HG03432 (cell line): ENCODE data around the gene CBX1.
"Not testable (repeated sequence)": the region's sequence is repeated elsewhere in the genome, so short reads cannot be mapped to it uniquely, and the experiment has no call there.

ENCODE experiments used
- ATAC-seq: cut with Tn5 transposase; IDR thresholded peaks from one replicate; pipeline ENCODE4 v1.9.1; 2021; ENCODE audit warnings: mild to moderate bottlenecking, moderate library complexity; ENCODE audit not compliant: unreplicated experiment

The CBX1 gene

DNA sequence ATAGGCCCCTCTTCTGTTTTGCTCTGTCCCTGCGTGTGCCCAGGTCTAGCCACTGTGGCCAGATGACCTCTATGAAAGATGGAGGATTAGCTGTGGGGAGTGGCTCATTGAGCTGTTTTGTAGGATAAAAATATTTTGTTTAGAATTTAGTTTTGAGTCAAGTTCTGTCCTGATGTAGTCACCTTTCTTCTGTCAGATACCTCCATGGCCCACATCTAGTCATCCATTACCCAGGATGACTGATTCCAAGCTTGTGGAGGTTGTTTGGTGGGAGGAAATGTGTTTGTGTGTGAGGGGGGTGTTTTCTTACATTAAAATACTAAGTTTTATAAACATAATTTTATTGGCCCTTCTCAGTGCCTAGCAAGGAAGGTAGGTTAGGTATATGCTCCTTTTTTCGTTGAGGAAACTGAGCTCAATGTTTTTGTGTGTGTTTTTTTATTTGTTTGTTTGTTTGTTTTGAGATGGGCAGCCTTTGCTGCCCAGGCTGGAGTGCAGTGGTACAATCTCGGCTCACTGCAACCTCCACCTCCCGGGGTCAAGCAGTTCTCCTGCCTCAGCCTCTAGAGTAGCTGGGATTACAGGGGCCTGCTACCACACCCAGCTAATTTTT, 22.6 kb upstream of the CBX1 start:
- no peak for ATAC-seq

DNA sequence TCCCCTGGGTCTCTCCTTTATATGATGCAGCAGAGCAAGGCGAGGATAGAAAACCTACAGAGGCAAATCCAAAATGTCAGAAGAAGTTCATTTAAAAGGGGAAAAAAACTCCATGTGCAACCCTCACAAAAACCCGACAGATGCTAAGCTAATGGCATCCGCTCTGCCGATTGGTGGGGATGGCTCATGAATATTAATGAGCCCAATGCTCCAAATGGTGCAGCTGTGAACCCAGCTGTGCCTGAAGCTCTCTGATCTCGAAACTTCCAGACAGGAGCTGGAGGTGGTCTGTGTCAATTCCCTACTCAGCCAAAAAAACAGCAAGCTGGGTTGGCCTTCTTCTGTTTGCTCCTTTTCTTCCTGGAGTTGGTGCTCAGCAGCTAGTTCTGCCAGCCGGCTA, 21.8 kb upstream of the CBX1 start:
- no peak for ATAC-seq

DNA sequence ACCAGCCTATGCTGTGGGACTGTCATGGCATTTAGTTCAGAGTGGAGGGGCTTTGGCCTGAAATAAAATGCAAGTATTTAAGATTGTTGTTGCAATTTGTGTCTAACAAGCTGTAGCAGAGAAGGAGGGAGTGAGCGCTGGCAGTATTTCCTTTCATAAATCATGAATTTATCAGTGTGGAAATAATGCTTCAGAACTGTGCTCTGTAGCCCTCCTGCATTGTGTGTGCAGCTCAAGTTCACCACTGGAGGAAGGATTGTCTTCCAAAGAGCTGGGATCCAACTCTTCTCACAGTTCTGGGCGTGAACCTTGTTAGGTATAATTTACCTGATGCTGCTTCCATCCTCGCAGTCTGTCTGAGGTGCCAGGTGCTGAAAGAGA, 21.4 kb upstream of the CBX1 start:
- no peak for ATAC-seq

DNA sequence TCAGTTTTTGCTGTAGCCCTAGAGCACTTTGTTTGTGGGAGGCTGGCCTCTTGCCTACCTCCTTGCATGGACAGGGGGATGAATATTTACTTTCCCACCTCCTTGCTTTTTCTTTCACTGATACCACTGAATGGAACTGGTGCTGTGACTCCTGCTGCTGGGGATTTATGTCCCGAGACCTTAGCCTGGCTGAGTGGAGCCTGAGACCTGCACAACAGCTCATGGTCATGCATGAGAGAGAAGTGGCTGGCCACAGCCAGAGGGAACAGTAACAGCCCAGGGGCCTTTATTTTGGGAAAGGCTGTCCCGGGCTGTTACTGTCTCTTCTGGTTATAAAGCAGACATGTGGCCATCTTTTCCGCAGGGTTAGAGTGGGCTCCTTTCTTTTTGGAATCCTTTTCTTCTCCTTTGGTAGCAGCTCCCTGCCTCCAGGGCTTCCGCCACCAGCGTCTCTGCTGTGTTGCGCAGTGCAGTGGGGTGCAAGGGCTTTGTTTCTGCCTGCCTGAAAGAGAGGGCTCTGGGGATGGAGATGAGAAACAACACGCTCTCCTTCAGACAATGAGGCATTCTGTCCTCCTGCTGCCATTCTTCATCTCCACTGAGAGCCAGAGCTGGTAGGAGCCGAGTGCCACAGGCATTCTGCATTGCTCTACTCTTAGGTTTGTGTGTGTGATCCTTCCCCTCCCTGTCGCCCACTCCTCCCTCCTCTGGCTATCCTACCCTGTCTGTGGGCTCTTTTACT, 20.8 kb upstream of the CBX1 start:
- ATAC-seq, result no peak

DNA sequence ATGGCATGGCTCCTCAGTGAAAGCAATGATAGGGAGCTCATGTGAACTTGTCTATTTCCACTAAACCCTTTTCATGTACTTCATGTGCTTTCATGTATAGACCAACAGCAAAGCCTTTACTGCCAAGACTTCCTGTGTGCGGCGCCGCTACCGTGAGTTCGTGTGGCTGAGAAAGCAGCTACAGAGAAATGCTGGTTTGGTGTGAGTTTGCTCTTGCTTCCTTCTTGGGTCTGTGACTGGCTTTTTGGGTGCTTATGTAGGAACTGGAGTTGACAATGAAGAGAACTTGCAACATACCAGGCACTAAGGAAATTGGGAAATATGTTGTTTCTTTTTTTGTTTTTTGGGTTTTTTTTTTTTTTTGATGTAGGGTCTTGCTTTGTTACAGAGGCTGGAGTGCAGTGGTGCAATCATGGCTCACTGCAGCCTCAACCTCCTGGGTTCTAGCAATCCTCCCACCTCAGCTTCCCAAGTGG, 12.0 kb upstream of the CBX1 start:
- peak; percentile 46 for ATAC-seq

DNA sequence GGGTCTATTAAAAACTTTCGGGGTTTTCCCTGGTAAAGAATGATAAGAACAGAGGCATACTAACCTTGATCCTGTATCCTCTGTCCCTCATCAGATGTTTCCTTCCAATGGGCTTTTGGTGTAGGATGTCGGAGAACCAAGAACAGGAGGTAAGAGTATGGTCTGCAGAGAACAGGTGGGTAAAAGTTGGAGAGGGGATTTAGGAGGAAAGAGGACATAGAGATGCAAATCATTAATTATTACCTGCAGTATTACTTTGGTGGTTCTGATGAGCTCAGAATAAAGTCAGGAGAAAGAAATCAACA, 10.6 kb upstream of the CBX1 start:
- no peak for ATAC-seq

DNA sequence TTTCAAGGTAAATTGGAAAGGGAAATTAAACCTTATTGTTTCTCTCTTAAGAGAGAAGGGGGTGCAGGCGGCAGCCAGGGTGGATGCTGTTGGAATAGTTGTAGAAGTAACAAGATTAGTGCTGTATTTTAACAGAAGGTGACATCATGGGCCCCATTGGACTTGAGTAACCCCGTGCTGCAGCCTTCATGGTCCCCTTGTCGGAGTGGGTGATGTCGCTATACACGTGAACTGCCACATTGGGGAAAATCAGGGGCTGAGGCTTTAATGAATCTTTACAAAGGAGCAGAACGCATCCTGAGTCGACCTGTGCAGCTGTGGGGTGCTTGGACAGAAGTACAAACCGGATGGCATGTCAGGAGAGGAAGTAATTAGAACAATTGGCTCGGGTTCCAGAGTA, 9.5 kb upstream of the CBX1 start:
- no peak for ATAC-seq

DNA sequence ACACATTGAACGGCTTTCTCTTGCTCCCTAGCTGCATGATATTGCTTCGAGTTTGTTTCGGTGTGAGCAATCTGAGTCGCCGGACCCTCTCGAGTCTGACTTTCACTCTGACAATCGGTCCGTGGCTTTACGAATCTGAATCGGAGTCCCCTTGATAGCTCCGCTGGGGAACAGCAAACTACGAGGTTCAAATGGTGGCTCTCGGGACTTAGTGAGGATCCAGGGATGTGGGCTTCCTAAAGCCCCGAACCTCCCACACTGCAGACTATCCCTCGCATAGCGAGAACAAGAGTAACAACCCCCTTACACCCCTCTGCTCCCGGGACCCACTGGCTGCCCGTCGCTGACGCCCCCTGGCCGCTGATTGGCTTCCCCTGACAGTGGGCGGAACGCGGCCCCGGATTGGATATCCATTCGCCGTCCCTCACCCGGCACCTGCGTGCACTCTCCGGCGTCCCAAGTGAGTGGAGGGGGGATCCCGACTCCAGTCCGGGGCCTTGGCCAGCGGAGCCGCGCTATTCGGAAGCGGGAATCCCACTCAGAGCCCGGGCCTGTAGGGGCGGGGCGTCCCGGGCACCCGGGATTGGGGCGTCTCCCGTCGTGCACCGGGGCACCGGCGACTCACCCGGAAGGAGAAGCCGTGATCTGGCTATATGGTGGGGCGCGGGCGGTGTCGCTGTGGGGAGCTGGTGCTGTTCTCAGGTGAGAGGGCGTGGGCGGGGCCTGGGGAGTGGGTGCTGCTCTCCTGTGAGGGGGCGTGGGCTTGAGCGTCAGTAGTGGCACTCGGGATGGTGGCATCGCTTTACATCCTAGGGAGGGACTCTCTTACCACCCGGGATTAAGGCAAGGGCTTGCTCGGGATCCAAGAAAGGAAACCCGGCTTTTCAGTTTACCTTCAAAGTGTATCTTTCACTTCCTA, 6.1 kb upstream of the CBX1 start, which contains the start of gene SNX11:
TSS of gene SNX11 (plus strand) at position 630 of the 919 bp plus-strand sequence. CDS start 4,278 bp downstream, outside the sequence.
- peak; percentile 82 for ATAC-seq

DNA sequence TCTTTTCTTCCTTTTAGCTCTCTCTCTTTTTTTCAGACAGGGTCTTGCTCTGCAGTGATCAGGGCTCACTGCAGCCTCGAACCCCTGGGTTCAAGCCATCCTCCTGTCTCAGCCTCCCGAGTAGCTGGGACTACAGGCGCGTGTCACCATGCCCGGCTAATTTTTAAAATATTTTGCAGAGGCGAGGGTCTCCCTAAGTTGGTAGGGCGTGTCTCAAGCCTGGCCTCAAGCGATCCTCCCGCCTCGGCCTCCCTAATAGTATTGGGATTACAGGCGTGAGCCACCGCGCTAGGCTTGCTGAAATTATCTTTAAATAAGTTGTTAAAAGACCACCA, 5.5 kb upstream of the CBX1 start:
- ATAC-seq, result no peak

DNA sequence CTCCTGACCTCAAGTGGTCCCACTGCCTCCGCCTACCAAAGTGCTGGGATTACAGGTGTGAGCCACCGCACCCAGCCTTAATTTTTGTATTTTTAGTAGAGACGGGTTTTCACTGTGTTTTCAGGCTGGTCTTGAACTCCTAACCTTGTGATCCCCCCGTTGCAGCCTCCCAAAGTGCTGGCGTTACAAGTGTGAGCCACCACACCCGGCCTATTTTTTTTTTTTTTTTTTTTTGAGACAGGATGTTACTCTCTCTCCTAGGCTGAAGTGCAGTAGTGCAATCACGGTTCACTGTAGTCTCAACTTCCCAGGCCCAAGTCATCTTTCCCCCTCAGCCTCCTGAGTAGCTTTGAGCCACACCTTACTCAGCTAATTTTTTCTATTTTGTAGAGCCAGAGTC, 3.2 kb upstream of the CBX1 start:
- ATAC-seq, result no peak

DNA sequence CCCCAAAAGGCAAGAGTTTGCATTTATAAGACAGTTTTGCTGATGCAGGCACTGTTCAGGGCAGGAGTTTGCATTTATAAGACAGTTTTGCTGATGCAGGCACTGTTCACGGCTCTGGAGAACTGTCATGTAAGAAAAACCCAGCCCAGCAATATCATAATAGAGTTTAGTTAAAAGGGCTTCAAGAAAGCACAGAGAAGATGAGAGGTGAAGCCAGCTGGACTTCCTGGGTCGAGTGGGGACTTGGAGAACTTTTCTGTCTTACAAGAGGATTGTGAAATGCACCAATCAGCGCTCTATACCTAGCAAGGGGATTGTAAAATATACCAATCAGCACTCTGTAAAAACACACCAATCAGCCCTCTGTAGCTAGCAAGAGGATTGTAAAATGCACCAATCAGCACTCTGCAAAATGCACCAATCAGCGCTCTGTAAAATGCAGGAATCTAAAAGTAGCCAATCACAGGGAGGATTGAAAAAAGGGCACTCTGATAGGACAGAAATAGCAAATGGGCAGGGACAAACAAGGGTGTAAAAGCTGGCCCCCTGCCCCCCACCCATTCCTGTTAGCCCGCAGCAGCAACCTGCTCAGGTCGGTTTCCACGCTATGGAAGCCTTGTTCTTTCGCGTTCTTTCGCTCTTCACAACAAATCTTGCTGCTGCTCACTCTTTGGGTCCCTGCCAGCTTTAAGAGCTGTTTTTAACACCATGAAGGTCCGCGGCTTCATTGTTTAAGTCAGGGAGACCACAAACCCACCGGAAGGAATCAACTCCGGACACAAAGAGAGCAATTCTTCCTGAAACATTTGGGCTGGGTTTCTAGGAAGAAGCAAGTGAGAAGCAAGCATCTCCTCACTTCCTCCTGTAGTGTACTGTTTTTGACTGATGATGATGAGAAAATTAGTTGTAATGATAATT, 1.8 kb upstream of the CBX1 start:
- no peak for ATAC-seq

DNA sequence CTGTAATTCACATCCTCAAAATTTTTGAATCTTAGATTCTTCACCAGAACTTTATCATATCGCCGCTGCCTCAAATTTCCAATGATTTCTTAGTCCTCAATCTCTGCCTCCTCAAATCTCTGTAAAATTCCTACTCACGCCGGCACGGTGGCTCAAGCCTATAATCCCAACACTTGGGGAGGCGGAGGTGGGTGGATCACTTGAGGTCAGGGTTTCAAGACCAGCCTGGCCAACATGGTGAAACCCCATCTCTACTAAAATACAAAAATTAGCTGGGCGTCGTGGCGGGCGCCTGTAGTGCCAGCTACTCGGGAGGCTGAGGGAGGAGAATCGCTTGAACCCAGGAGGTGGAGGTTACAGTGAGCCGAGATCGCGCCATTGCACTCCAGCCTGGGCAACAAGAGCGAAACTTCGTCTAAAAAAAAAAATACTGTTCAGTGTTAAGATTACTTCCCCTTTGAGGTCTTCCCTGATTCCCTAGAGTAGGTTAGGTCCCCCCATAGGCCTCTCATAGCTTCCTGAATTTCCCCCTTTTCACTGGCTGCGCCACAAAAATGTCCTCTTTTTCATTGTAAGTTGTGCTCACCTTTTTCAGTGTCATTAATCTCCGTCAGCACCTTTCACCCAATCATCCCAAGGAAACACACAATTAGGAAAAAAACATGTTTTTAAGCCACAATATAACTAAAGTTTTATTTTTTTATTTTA, 919 bp upstream of the CBX1 start:
- no peak for ATAC-seq

DNA sequence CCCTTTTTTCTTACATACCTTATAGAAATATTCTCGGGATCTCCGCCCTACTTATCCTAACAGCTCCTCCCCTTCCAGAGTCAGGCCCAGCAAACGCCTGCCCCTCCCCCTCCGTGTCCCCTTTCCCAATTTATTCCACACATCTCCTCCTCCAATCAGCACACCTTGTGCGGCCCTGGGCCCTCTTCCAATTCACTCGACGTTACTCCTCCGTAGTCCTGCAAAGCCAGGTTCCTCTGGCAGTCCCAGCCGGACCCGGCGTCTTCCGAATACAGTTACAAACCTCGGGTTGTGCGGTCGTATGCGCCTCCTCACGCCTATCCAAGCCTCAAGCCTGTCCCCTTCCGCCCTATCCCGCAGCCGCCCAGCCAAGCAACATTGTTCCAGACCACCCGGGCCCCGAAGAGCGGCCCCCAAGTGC, 677 bp downstream of the CBX1 start:
- peak; percentile 12 for ATAC-seq

DNA sequence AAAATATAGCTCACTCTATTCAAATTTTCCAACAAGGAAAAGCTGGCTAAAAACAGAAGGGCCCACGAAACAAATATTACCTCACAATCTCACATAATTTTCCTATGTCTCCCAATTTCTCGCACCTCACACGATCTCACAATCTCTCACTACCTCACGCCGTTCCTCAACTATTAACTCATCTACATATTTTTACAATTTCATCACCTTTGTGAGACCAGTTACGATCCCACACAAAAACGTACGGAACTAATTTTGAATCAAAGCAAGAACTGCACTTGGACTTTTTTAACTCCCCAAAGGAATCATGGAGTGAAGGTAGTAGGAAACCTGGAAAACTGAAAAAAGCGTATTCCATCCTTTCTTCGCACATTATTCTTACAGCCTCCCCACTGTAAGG, 1.1 kb downstream of the CBX1 start:
- ATAC-seq, result no peak

DNA sequence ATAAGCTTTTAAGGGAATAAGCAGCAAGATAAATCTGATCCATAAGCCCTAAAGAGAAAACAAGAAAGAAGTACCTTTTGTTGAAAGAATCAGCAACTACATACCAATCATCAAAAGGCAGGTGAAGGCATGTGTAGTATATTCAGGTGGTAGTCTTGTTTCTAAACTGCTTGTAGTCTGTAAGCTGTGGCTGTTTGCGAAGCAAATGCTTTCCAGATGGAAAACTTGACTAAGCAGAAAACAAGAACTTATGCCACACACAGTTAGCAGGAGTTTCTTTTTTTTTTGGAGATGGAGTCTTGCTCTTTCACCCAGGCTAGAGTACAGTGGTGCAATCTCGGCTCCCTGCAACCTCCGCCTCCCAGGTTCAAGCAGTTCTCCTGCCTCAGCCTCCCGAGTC, 5.7 kb downstream of the CBX1 start:
- ATAC-seq, result no peak

DNA sequence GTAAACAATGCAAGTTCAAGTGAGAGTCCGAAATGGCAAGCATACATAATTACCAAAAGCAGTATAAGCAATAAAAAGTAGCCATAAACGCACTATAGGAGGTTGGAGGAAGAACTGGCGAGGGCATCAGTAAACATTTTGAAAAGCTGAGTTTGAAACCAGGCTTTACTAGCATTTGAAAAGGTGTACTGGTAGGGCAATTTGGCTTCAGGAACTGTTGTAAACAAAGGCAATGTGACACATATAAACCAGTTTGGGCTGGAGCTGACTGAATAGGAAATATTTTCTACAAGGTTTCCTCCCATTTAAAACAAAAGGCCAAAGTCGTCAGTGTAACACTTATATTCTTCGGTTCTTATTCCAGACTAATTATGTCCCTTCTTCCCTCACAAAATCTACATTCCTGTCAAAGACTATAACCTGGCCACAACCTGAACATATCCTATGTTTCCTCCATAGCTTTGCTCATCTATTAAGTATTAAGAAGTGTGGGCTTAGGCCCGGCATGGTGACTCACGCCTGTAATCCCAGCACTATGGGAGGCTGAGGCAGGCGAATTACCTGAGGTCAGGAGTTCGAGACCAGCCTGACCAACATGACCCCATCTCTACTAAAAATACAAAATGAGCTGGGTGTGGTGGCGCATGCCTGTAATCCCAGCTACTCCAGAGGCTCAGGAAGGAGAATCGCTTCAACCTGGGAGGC, 7.8 kb downstream of the CBX1 start:
- no peak for ATAC-seq

DNA sequence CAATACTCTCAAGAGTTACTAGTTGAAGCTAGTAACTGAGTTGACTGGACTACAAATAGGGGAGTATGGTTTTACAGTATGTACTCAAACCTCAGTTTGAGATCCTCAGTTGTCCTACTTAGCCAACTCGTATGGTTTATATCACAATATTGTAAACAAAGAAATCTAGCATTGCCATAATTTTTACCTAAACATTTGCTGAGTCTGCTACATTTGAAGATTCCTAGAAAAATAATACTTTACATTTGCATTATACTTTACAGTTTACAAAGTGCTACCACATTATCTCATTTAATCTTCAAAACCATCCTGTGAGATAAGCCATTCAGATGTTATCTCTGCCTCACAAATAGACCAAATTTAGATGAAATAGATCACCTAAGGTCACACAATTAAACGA, 16.3 kb downstream of the CBX1 start:
- no peak for ATAC-seq

DNA sequence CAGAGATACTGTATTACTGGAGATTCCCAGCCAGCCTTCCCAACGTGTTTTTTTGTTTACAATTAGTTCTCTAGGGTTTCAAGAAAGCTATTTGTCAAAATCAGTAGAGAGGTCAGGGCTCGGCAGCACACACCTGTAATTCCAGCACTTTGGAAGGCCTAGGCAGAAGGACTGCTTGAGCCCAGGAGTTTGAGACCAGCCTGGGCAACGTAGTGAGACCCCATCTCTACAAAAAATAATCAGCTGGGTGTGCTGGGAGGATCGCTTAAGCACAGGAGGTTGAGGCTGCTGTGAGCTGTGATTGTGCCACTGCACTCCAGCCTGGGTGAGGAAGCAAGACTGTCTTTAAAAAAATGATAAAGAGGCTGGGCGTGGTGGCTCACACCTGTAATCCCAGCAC, 19.4 kb downstream of the CBX1 start:
- no peak for ATAC-seq

DNA sequence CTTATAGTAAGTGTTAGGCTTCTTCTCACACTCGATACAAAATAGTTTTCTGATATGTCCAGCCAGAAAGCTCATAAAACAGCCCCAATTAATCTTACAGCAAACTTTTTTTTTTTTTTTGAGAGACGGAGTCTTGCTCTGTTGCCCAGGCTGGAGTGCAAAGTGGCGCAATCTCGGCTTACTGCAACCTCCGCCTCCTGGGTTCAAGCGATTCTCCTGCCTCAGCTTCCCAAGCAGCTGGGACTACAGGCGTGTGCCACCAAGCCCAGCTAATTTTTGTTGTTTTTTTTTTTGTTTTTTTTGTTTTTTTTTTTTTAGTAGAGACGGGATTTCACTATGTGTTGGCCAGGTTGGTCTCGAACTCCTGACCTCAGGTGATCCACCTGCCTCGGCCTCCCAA, 24.1 kb downstream of the CBX1 start:
- not testable (repeated sequence) for ATAC-seq
